Mucosa of stomach (tissue), 1 donor: ENCODE data around the gene CTDP1.

ENCODE experiments used
- H3K27me3 ChIP-seq: one replicate; pipeline ENCODE4 v1.7.0; 2013; ENCODE audit warnings: mild to moderate bottlenecking, low read length; ENCODE audit not compliant: control insufficient read depth, insufficient read depth
- H3K36me3 ChIP-seq: one replicate; pipeline ENCODE4 v1.7.0; 2013; ENCODE audit warnings: low read length; ENCODE audit not compliant: control insufficient read depth, insufficient read depth
- H3K4me1 ChIP-seq: one replicate; pipeline ENCODE4 v1.7.0; 2013; ENCODE audit warnings: mild to moderate bottlenecking, low read length; ENCODE audit not compliant: control insufficient read depth, insufficient read depth
- H3K4me3 ChIP-seq: one replicate; pipeline ENCODE4 v1.7.0; 2013; ENCODE audit warnings: low read length
- H3K9ac ChIP-seq: one replicate; pipeline ENCODE4 v1.7.0; 2013; ENCODE audit warnings: mild to moderate bottlenecking, low read length, moderate library complexity
- H3K9me3 ChIP-seq: one replicate; pipeline ENCODE4 v1.7.0; 2013; ENCODE audit warnings: mild to moderate bottlenecking, low read length, moderate library complexity; ENCODE audit not compliant: control insufficient read depth
- donor health status: Pancreatic carcinoma.

The CTDP1 gene

DNA sequence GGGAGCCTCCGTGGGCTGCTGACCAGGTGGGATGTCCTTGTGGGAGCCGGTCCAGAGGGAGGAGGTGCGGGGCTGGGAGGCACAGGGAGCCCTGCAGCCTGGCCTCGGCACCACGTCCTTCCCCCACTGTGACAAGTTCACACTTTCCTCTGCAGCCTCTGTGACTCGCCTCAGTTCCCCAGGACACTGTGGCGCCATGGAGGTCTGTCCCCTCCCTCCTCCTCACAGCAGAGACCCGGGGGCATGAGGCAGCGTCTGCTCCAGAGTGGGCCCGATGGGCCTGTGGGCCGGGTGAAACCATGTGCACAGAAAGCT is 90.9 kb downstream of the CTDP1 start:
- Histone ChIP-seq H3K9me3 (no peaks in the 10 kb centered on the region), H3K9ac (no peak overlapping the region), H3K27me3 (no peaks in the 10 kb centered on the region), H3K36me3 (no peaks in the 10 kb centered on the region), H3K4me1 (no peaks in the 10 kb centered on the region), H3K4me3 (no peak overlapping the region)

DNA sequence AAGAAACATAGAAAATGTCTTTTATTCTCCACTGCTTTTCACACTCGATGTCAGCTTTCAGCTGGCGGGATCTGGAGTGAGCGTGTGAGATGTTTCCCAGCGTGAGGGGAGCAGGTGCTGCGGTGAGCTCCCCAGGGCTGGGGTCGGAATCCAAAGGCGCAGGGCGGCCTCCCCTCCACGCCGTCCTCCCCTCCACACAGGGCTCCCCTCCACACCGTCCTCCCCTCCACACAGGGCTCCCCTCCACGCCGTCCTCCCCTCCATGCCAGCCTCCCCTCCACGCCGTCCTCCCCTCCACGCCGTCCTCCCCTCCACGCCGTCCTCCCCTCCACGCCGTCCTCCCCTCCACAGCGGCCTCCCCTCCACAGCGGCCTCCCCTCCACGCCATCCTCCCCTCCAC is 91.2 kb downstream of the CTDP1 start:
- no peak overlapping the region for H3K9ac ChIP-seq
- H3K9me3 ChIP-seq, result no peaks in the 10 kb centered on the region
- no peaks in the 10 kb centered on the region for H3K4me1 ChIP-seq
- no peaks in the 10 kb centered on the region for H3K27me3 ChIP-seq
- no peak overlapping the region for H3K4me3 ChIP-seq
- H3K36me3 ChIP-seq, result no peaks in the 10 kb centered on the region

DNA sequence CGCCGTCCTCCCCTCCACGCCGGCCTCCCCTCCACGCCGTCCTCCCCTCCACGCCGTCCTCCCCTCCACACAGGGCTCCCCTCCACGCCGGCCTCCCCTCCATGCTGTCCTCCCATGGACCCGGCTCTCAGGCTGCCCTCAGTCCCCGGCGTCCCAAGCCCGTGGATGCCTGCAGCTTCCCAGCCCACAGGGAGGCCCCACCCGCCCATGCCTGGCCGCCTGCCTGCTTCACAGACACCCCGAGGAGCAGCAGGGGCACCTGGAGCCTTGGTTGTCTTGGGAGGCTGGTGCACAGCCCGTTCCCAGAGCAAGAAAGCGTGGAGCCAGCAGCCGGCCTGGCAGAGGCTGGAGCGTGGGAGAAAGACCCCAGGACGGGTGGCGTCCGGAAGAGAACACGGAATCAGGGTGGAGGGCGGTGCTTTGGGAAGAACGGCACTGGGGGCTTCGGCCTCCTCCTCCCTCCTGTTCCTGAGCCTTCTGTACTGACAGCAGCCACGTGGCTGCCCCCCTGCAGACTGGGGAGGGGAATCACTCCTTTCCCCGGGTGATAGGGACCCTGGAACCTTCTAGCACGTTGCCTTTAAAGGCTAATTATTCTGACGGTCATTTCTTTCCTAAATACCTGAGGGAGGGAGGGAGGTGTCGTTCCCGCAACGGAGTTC is 92.0 kb downstream of the CTDP1 start:
- Histone ChIP-seq H3K4me3 (no peak overlapping the region), H3K9ac (no peak overlapping the region), H3K36me3 (no peaks in the 10 kb centered on the region), H3K4me1 (no peaks in the 10 kb centered on the region), H3K9me3 (no peaks in the 10 kb centered on the region), H3K27me3 (no peaks in the 10 kb centered on the region)

DNA sequence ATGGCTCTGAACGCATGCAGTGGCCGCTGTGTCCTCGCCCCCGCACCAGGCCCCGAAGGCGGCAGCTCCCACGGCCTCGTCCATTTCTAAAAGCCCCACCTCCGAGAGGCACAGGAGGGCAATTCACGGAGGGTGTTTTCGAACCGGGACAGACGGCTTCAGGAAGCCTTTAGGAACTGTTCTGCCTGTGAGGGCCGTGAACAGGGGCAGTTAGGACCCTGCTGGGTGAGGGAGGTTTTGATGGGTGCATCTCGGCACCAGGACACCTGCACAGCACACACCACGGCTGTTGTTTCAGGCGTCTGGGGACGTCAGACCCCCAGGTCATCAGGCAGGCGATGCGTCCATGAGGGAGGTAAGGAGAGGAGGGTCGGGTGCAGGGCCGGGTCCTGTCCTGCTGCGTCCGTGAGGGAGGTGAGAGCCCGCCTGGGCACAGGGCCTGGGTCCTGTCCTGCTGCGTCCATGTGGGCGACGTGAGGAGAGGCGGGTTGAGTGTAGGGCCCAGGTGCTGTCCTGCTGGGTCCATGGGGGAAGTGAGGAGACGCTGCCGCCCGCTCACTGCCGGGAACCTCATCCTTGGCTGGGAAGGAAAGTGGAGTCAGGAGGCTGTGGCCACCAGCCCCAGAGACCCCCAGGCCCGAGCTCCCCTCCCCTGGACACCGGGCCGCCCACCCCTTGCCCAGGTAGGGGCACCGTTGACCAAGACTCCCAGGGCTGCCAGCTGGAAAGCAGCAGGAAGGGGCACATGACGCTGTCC is 92.7 kb downstream of the CTDP1 start:
- Histone ChIP-seq H3K36me3 (no peaks in the 10 kb centered on the region), H3K9ac (no peak overlapping the region), H3K9me3 (no peaks in the 10 kb centered on the region), H3K4me3 (no peak overlapping the region), H3K27me3 (no peaks in the 10 kb centered on the region), H3K4me1 (no peaks in the 10 kb centered on the region)

DNA sequence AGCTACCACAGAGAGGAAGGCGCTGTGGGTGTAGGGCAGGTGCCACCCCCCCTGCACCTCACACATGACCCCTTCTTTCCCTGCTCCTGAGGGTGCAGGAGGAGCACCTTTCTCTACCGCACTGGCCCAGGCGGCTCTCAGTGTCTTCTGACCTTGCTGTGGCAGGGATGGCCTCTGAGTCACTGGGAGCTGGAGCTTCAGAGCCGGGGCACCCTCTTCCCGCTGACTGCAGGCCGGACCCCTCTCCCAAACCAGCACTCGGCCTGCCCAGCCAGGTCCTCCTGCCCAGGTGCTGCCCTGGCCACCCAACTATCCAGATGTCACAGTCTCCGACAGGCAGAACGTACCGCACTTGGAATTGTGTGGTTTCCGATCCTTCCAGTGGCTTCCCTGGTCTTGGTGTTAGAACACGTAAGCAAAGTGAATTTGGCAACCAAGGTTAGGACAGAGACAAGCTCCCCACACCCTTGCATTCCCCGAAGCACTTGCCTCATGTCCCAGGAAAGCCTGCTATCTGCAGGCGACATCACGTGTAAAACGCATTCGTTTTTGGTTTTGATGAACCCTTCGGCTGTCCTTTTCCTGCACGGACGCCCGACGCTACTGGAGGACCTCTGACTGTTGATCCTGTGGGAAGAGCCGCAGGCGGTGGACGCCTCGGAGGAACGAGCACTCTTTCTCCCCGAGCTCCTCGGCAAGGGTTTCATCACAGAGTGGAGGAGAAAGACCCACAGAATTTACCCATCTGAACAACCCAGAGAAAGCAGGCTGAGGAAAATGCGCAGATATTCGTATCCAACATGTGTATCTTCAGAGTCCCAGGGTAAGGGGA is 93.5 kb downstream of the CTDP1 start:
- no peaks in the 10 kb centered on the region for H3K9me3 ChIP-seq
- no peak overlapping the region for H3K9ac ChIP-seq
- H3K27me3 ChIP-seq, result no peaks in the 10 kb centered on the region
- H3K4me1 ChIP-seq, result no peaks in the 10 kb centered on the region
- no peaks in the 10 kb centered on the region for H3K36me3 ChIP-seq
- no peak overlapping the region for H3K4me3 ChIP-seq

DNA sequence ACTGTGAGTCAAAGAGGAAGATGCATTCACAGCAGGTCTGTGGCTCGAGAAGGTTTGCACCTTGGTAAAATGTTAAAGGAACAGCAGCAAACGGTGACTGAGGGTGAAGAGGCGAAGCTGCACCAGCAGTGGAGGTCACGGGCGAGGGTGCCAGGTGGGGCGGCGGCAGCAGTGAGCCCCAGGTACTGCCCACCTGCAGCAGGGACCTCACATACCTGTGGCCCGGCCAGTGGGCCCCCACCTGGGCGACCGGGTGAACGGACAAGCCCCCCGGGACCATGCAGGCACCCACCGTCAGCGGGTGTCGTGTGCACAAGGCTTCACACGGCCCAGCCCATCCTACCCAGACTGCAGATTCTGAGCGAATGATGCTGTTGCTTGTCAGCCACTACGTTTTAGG is 94.5 kb downstream of the CTDP1 start:
- Histone ChIP-seq H3K27me3 (no peaks in the 10 kb centered on the region), H3K36me3 (no peaks in the 10 kb centered on the region), H3K9ac (no peak overlapping the region), H3K4me3 (no peak overlapping the region), H3K4me1 (no peaks in the 10 kb centered on the region), H3K9me3 (no peaks in the 10 kb centered on the region)

DNA sequence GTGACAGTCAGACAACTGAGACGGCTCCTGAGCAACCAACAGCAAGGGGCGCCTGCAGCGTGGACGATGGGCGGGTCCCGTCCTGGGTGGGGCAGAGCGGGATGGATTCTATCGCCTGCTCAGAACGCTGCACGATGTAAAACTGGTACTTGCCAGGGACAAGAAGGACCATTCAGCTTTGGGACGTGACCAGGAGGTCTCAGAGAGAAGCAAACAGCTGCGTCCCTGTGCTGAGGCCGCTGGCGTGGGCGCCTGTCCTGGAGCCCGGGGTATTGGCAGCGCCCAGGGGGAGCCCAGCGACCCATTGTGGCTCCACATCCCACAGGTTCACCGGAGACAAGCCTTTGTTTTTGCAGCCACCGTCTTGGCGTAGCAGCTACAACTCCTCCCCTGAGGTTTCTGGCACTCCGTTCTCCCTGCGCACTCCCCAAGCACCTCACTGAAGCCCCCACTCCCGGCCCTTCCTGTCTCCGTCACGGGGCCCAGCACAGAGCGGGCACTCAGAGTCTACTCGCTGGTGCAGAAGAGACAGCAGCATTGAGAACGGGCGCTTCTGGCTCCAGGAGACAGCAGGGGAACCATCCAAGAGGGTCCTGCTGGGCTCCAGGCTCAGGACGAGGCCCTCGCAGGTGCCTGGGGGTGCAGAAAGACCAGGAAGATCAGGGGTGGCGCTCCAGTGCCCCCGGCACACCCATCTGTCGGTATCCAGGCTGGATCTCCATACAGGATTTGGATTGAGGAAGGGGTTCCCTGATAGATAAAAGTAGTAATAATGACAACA is 96.0 kb downstream of the CTDP1 start:
- no peaks in the 10 kb centered on the region for H3K27me3 ChIP-seq
- no peak overlapping the region for H3K9ac ChIP-seq
- H3K4me1 ChIP-seq, result no peaks in the 10 kb centered on the region

DNA sequence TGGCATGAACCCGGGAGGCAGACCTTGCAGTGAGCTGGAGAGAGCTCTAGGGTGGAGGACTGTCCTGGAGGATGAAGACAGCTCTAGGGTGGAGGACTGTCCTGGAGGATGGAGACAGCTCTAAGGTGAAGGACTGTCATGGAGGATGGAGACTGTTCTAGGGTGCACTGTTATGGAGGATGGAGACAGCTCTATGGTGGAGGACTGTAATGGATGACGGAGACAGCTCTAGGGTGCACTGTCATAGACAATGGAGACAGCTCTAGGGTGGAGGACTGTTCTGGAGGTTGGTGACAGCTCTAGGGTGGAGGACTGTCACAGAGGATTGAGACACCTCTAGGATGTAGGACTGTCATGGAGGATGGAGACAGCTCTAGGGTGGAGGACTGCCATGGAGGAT is 97.1 kb downstream of the CTDP1 start:
- Histone ChIP-seq H3K9me3 (no peaks in the 10 kb centered on the region), H3K27me3 (no peaks in the 10 kb centered on the region), H3K36me3 (no peaks in the 10 kb centered on the region), H3K4me1 (no peaks in the 10 kb centered on the region), H3K4me3 (no peak overlapping the region), H3K9ac (no peak overlapping the region)

More for the DNA sequence above, 96.0 kb downstream of the CTDP1 start:
- Histone ChIP-seq H3K9me3 (no peaks in the 10 kb centered on the region), H3K4me3 (no peak overlapping the region), H3K36me3 (no peaks in the 10 kb centered on the region)

DNA sequence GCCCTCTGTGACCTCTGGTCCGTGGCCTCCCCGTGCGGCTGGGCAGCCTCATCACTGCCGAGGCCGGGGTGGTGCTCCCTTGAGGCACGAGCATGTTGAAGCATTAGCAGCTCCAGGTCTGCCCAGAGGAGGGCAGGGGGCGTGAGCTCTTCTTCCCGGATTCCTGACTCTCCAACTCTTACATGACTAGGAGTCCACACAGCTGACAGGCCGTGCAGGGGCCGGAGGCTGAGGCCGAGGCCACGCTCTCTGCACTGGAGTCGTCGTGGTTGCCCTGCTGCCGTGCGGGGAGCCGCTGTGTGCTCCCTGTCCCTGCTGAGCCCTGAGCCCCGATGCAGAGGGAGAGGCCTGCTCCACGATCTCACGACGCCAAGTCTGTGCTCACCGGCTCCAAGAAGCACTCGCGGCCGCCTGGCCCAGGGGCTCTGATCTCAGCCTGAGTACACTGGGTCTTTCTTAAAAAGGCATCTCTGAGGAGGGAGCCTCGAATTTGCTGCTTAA is 98.7 kb downstream of the CTDP1 start:
- H3K36me3 ChIP-seq, result no peaks in the 10 kb centered on the region
- no peaks in the 10 kb centered on the region for H3K4me1 ChIP-seq
- H3K9me3 ChIP-seq, result no peaks in the 10 kb centered on the region
- no peak overlapping the region for H3K4me3 ChIP-seq
- H3K27me3 ChIP-seq, result no peaks in the 10 kb centered on the region
- no peak overlapping the region for H3K9ac ChIP-seq

DNA sequence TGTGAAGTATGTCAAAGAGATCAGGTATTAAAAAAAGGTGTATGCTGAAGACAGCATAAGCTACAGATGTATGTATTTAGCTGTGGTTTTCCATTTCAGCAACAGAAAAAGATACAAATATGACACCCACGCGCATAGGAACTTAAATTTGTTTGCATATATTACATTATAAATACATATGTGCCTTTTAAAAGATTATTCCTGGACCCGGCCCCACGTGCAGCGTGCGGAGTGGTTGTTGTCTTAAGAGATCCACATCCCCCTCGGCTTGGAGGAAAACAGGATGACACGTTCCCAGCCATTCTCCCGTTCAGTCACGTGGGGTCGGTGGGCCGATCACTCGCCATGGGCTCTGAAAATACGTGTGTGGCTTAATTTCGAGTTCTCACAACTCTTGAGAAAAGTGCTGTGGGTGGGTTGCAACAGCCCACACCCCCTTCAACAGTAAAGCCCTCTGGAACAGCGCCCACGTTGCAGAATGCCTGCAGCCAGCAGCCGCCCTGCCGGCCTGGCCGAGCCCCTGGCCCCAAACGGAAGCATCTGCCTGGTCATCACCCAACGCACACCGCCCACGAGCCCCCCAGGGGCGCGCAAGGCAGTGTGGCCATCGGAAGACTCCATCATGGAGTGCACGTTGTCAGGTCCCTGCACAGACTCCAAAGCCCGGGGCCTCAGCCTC is 99.6 kb downstream of the CTDP1 start:
- Histone ChIP-seq H3K4me1 (no peaks in the 10 kb centered on the region), H3K27me3 (peaks cover 4% of the 10 kb centered on the region), H3K9me3 (no peaks in the 10 kb centered on the region), H3K4me3 (no peak overlapping the region), H3K36me3 (no peaks in the 10 kb centered on the region), H3K9ac (no peak overlapping the region)

DNA sequence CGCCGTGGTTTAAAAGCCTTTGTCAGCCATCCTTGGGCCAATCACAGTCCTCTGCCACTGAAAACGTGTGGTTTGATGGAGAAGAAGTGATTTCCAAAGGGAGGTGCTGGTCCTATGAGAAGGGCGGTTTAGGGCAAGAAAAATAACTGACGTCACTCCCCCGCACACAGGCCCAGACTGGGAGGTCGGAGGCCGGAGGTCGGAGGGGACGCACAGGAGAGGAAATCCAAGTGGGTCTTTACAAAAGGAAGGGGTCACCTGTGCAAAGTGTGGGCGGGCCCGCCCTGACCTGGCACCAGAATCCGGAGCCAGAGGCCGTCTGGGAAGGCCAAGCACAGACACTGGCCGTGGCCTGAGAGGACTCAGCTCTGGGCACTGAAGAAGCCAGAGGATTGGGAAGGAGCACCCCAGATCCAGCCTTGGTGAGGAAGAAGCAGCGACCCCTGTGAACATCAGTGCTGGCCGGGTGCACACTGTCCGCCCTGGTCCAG is 100.1 kb downstream of the CTDP1 start:
- Histone ChIP-seq H3K36me3 (no peaks in the 10 kb centered on the region), H3K27me3 (peaks cover 6% of the 10 kb centered on the region), H3K9me3 (no peaks in the 10 kb centered on the region), H3K4me1 (no peaks in the 10 kb centered on the region), H3K9ac (no peak overlapping the region), H3K4me3 (no peak overlapping the region)
